ENCODE measurements around the gene CYP2S1. TPM values are rescaled to one million over a fixed set of nuclear protein-coding genes. Genes with fewer than 3 reads are reported as not detected.

Gene CYP2S1
- total and polyA plus RNA-seq, 2 of the 4 experiments (the other 2 are of a cell fraction): 0.54 to 2.1 TPM

DNA sequence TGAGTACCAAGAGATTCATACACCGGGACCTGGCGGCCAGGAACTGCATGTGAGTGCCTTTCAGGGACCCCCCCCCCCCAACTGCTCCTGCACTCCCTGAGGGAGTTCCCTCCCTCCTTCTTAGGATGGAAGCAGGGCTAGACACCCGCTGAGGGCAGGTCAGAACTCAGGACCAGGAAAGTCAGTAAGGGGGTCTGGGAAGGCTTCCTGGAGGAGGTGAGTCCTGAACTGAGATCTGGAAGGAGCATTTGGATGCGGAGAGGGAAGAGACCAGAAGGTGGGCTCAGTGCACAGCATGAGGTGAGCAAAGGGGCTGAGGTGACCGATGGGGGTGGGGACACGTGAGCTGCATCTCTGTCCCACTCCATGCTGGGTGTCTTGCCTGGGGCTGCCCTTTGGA is 60.6 kb downstream of the CYP2S1 start:
- intact Hi-C loops (cut with micrococcal nuclease): no loop called here
- no peak overlapping the region for H2BK120ac ChIP-seq (ENCODE audit: low read depth, low read length)
- H2BK15ac ChIP-seq (ENCODE audit: low read depth, low read length): no peak overlapping the region
- H4K20me1 ChIP-seq (ENCODE audit: insufficient read depth, low read length): peaks cover 32% of the 10 kb centered on the region
- H3K4me3 ChIP-seq (ENCODE audit: insufficient read depth, low read depth, low read length): no peak overlapping the region
- peak overlapping the region; percentile 9 for H2AK9ac ChIP-seq (replicated peaks; ENCODE audit: low read depth, low read length, poor library complexity)
- H4K8ac ChIP-seq (ENCODE audit: low read depth in 2 of 2, low read length in 2 of 2): no peak overlapping the region
- dilution Hi-C loops (cut with HindIII; ENCODE audit: low sequenced_read_pairs, unreplicated experiment): no loop called here
- no peak overlapping the region for H3K23ac ChIP-seq (ENCODE audit: low read depth, low read length)
- H3K27ac ChIP-seq (ENCODE audit: insufficient read depth, low read length): no peak overlapping the region
- no peak overlapping the region for H2BK20ac ChIP-seq (ENCODE audit: low read depth, low read length)
- TF ChIP-seq SMC3 (IDR thresholded peaks at IDR 0.05; ENCODE audit: low read depth, low read length) (no peak), BHLHE40 (IDR thresholded peaks at IDR 0.05; ENCODE audit: low read depth, low read length) (no peak), MXI1 (IDR thresholded peaks at IDR 0.05; ENCODE audit: borderline replicate concordance, low read depth, low read length) (no peak), FOS (IDR thresholded peaks at IDR 0.05; ENCODE audit: low read depth, low read length) (no peak), POLR2A (IDR thresholded peaks at IDR 0.05; ENCODE audit: low read depth, low read length) (no peak), RAD21 (IDR thresholded peaks at IDR 0.05; ENCODE audit: low read length) (no peak), MAFK (IDR thresholded peaks at IDR 0.05; ENCODE audit: low read depth, low read length) (no peak), MAZ (IDR thresholded peaks at IDR 0.05; ENCODE audit: borderline replicate concordance, low read depth, low read length) (no peak), RCOR1 (IDR thresholded peaks at IDR 0.05; ENCODE audit: insufficient replicate concordance, low read length) (no peak), RFX5 (IDR thresholded peaks at IDR 0.05; ENCODE audit: low read depth, low read length) (no peak), CEBPB (IDR thresholded peaks at IDR 0.05; ENCODE audit: low read depth, low read length) (no peak)
- TF ChIP-seq, protein P1, sequence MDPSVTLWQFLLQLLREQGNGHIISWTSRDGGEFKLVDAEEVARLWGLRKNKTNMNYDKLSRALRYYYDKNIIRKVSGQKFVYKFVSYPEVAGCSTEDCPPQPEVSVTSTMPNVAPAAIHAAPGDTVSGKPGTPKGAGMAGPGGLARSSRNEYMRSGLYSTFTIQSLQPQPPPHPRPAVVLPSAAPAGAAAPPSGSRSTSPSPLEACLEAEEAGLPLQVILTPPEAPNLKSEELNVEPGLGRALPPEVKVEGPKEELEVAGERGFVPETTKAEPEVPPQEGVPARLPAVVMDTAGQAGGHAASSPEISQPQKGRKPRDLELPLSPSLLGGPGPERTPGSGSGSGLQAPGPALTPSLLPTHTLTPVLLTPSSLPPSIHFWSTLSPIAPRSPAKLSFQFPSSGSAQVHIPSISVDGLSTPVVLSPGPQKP (IDR thresholded peaks at IDR 0.05; ENCODE audit: borderline replicate concordance, low read depth, low read length): no peak
- TF ChIP-seq, protein P2, sequence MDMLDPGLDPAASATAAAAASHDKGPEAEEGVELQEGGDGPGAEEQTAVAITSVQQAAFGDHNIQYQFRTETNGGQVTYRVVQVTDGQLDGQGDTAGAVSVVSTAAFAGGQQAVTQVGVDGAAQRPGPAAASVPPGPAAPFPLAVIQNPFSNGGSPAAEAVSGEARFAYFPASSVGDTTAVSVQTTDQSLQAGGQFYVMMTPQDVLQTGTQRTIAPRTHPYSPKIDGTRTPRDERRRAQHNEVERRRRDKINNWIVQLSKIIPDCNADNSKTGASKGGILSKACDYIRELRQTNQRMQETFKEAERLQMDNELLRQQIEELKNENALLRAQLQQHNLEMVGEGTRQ (IDR thresholded peaks at IDR 0.05; ENCODE audit: low read depth, low read length): no peak
- H4K5ac ChIP-seq (ENCODE audit: low read depth, low read length): no peak overlapping the region
- no peak overlapping the region for H3K18ac ChIP-seq (ENCODE audit: low read depth, low read length)
- no peak overlapping the region for H3K14ac ChIP-seq (replicated peaks; ENCODE audit: low read depth, low read length)
- no peak for DNase-seq
- no peak overlapping the region for H3K9ac ChIP-seq (ENCODE audit: low read depth, low read length)
- peaks cover 80% of the 10 kb centered on the region for H3K36me3 ChIP-seq (ENCODE audit: control insufficient read depth, insufficient read depth, low read length)
- no peak overlapping the region for H4K91ac ChIP-seq (ENCODE audit: insufficient read depth, low read depth, low read length)
- H3K79me1 ChIP-seq (ENCODE audit: low read depth in 1 of 2, low read length in 2 of 2): peaks cover 42 to 76% of the 10 kb centered on the region in 2 experiments
- H3K9me1 ChIP-seq (ENCODE audit: insufficient read depth, low read length): 0 out of 2 replicates have a peak, but pooled peaks cover 4% of the 10 kb centered on the region
- no peak overlapping the region for H2AFZ ChIP-seq (replicated peaks; ENCODE audit: low read length, poor library complexity)
- in situ Hi-C loops (cut with MboI; ENCODE audit: low sequenced_read_pairs): loop anchor here (25.0 kb wide), 1 partner anchor 591 kb away; no protein-coding TSS in a partner anchor
- BruUV-seq (replicated peaks): no TSS peak
- 80% methylated on average over 1 of the region's 6 CpGs; no CpG with 5 or more reads in 1 of the 2 experiments for WGBS, 2 experiments (ENCODE audit: extremely low coverage in 2 of 2, insufficient read length in 1 of 2)
- no peak for ATAC-seq (ENCODE audit: low read depth)
- H3K27me3 ChIP-seq (ENCODE audit: control insufficient read depth, insufficient read depth, low read length): no peaks in the 10 kb centered on the region
- H3K4me2 ChIP-seq (ENCODE audit: low read depth, low read length): no peak overlapping the region
- no peak overlapping the region for H3K56ac ChIP-seq (ENCODE audit: extremely low read depth, insufficient read depth, low read length)
- no peak overlapping the region for H3K4ac ChIP-seq (ENCODE audit: low read depth, low read length)
- CTCF ChIA-PET: no interaction called here
- POLR2A ChIA-PET (ENCODE audit: unreplicated experiment): no interaction called here
- H2AK5ac ChIP-seq (ENCODE audit: low read depth, low read length): no peak overlapping the region
- no peak overlapping the region for H2BK5ac ChIP-seq (ENCODE audit: low read depth, low read length, poor library complexity, severe bottlenecking)
- H3K4me1 ChIP-seq (ENCODE audit: control insufficient read depth, insufficient read depth, low read length): no peaks in the 10 kb centered on the region
- H3K9me3 ChIP-seq (ENCODE audit: control insufficient read depth, insufficient read depth, low read length): no peaks in the 10 kb centered on the region
